NCI-H2196 treated with DMSO at 0.1 percent for 48 hours (cell line): ENCODE data around the gene TRAF1.

Experiments
- DNase-seq: peaks from one replicate; lab custom pipeline; 2025; ENCODE audit not compliant: unreplicated experiment; lab: John Stamatoyannopoulos, UW

Gene TRAF1

DNA sequence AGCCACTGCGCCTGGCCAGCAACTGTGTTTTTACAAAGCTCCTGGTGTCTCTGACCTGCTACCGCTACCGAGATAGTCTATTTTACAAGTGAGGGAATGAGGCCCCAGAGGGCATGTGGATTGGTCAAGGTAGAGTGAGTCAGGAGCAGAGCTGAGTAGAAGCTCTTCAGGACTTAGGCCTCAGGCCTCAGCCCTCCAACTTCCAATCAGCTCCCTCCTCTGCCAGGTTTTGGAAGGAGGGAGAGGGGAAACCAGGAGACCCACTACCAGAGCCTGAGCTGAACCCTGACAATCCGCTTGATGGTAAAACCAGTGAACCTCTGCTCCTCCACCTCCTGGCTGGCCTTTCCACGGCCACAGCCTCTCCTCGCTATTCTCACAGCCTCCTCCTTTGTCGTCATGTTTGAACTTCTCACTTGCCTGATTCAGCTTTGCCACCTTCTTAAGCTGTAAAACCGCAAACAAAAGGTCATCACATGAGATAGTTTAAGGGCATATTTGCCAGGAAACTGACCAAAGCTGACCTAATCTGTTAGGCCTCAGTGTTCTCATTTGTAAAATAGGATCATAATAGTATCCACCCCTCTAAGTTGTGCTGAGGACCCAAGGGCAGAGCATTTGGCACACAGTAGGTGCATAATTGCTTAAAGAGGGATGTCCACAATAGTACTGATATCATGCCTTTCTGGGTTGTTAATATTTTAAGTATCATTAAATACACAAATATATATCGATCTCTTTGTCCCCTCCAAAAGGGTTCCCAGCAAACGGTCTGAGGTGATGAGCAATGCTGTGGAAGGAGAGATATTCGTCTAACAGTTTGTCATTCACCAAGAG is 1.7 kb downstream of the TRAF1 start:
- no peak for DNase-seq

GRCh38 chr9:120923620-120924328 is 2.8 kb downstream of the TRAF1 start:
- DNase-seq: no peak

DNA sequence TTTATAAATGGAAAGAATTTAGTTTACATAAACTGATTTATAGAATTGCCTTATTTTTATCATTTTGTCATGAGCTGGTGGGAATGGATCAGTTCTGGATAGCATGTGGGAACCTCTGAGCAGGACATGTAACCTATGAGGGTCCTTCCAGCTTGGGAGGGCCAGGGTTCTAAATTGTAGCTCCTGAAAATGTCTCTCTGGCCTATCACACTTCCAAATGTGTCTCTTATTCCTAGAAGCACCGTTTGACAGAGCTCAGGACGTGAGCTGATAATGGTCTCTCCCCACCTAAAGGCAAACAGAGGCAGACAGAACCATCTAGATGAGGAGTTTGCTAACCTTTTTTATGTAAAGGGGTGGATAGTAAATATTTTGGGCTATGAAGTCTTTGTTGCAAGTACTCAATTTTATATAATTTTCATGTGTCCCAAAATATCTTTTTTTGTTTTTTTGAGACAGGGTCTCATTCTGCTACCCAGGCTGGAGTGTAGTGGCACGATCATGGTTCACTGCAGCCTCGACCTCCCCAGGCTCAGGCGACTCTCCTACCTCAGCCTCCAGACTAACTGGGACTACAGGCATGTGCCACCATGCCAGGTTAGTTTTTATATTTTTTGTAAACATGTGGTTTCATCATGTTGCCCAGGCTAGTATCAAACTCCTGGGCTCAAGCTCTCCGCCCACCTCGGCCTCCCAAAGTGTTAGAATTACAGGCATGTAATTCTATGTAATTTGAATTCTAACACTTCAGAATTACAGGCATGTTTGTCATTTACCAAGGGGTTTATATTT is 4.0 kb downstream of the TRAF1 start:
- DNase-seq: no peak

DNA sequence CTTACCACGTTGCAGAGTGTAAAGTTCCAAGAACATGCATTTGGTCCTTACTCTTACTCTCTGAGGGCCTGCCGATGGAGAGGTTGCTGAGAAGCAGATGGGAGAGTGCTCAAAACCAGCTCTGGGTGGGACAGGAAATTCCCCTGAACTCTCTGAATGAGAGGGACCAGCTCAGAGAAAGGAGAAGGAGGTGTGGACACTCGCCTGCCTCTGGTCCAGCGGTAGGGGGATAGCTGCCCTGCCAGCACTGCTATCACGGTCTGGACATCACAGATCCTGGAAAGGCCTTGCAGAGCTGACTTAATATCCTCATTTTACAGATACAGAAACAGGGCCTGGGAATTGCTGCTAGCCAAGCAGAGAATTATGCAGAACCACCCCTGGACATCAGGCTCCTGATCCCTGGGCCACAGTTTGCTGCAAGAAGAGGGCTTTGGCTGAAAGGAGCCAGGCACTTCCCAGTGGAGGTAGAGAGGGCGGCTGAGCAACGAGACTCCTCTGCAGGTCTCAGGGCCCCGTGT is 4.9 kb downstream of the TRAF1 start:
- DNase-seq: no peak

GRCh38 chr9:120920806-120921178 is 5.8 kb downstream of the TRAF1 start:
- DNase-seq: no peak

GRCh38 chr9:120919843-120920805 is 6.5 kb downstream of the TRAF1 start:
- DNase-seq: no peak

DNA sequence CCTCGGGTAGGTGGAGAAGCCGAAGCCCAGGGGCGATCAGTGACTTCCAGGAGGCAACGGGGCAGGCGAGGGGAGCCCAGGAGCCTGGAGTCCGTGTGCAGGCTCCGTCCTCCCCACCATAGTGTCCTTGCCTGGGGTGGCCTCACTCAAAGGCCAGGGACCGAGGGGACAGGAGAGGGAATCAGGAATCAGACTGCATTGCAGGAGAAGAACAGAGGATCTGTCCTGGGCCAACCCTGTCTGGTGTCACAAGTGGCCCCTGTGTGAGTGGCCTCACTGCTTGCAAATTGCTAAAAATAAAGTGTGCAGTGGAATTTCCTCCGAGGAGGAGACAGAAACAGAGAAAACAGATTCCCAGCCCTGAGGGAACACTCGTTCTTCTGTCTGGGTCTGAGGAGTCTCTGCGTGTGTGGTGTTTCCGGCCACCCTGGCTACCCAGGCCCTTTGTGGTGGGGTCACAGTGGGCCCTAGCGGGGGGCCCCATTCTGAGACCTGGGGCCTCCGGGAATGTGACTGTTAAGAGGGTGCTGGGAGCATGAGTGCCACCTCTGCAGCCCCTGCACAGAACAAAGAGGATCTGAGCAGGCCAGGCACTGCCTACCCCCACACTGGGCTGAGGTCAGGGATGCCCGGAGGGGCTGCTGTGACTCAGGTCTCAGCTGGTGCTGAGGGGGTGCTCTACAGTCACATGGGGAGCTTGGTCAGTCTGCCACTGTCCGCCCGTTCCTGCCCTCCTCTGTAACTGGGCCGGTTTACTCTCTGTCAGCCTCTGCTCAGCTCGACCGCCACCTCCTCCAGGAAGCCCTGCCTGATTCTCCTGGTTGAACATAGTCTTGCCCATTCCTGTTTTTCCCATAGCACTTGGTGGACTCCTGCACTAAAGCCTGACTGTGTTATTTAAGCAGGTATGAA is 7.4 kb downstream of the TRAF1 start:
- no peak for DNase-seq

- no peak for DNase-seq
These were observed 8.4 kb downstream of the TRAF1 start for GRCh38 chr9:120917929-120918762.

DNA sequence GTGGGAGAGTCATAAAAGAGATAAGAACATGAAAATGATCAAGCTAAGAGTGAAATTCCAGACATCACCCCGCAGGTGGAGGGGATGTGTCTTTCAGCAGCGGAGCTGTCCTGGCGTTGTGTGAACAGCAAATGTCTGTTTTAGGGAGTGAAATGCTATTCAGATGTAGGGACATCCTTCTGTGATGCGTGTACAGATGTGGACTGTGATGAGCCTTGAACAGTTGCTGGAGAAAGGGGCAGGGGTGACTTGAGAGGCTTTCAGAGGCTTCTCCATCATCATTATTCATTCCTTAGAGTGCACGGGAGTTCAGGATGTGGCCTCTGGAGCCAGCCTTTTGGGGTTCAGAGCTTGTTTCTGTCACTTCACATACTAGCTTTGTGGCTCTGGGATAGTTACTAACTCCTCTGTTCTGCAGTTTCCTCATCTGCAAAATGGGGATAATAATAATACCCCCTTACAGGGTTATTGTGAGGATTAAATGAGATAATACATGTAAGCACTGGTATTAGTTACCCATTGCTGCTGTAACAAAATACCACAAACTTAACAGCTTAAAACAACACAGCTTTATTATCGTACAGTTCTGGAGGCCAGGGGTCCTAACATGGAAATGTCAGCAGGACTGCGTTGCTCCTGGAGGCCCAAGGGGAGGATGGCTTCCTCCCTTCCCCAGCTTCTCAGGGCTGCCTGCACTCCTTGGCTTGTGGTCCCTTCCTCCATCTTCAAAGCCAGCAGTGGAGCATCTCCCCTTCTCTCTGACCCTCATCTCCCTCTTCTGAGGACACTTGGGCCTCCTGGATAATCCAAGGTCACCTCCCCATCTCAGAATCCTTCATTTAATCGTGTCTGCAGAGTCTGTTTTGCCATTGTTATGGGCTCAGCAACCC is 9.4 kb downstream of the TRAF1 start:
- no peak for DNase-seq

- no peak for DNase-seq
These were observed 10.0 kb downstream of the TRAF1 start for GRCh38 chr9:120916588-120916987.

- no peak for DNase-seq
These were observed 10.6 kb downstream of the TRAF1 start for GRCh38 chr9:120915854-120916470.

- no peak for DNase-seq
These were observed 11.6 kb downstream of the TRAF1 start for GRCh38 chr9:120914953-120915352.

- DNase-seq: no peak
These were observed 12.2 kb downstream of the TRAF1 start for GRCh38 chr9:120914396-120914795.

GRCh38 chr9:120913647-120914264 is 12.8 kb downstream of the TRAF1 start:
- no peak for DNase-seq

DNA sequence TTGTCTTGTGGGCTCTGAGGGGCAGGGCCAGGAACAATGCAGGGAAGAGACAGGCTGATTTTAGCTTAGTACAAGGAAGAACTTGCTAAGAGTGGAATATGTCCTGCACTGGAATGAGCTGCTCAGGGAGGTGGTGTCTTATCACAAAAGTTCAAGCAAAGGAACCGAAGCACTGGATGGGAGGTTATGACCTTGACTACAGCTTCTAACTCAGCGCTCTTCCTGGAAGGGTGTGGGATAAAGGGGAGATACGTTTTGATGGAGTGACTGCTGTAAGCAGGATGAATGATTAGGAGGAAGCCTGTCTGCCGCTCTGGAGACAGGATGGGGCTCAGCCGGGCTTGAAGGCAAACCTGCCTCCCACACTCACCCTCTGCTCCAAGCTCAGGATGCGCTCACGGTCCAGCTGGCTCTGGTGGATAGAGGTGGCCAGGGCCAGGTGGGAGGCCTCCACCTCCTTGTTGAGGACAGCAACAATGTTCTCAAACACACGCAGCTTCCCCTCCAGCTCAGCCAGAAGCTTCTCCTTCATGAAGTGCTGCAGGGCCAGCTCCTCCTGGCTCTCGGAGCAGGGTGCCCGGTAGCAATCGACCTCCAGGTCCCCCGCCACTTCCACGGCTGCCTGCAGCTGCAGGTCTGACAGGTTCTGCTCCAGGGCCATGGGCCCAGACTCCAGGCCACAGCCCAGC is 13.5 kb downstream of the TRAF1 start:
- DNase-seq: no peak

GRCh38 chr9:120911295-120911837 is 15.2 kb downstream of the TRAF1 start:
- no peak for DNase-seq
